Measurements from ENCODE around the gene FARP2. TPM values are rescaled to one million over a fixed set of nuclear protein-coding genes. Genes with fewer than 3 reads are reported as not detected.

The FARP2 gene
- total RNA-seq, 1 experiment from 2014 or later, result 59.0 TPM

DNA sequence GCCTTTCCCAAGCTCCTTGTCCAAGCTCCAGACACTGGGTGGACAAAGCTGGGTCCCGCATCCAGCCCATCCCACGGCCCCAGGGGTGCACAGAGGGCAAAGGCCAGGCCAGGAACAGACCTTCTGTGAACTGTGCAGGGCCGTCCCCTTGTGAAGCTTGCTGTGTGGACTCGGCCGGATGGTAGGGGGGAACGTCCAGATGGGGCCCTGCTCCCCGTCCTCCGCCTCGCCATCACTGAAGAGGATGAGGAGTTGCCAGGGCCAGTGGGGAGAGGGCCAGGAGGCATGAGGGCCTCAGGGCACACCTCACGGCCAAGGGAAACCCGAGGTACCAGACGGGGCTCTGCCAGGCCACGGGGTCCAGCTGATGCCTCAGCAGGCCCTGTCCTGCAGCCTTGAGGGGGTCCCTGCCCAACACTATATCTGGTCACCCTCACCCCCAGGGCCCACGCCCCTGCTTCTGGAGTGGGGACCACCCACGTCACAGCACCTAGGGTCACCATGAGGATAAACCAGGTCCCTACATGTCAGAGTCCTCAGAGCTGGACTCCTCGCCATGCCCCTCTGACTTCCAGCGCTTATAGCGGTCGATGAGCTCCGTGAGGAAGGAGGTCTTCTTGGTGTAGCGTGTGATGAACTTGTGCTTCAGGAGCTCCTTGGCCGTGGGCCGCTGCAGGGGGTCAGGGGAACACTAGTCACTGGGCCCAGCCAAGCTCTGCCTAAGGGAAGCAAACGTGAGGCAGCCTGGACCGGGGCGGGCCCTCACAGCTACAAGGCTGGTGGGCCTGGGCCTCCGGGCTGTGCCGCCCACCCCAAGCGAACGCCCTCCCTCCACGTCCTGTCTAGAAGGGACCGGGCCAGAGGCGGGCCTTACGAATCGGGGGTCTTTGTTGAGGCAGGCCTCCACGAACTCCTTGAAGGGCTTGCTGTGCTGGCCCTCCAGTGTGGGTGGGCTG, 142.3 kb downstream of the FARP2 start:
- H3K36me3 Mint-ChIP-seq (ENCODE audit: insufficient read depth, unreplicated experiment), result peaks cover 59% of the 10 kb centered on the region
- no peaks in the 10 kb centered on the region for H3K27me3 Mint-ChIP-seq (ENCODE audit: unreplicated experiment)
- H3K4me3 Mint-ChIP-seq (ENCODE audit: low read depth, unreplicated experiment), result no peak overlapping the region
- no peak for DNase-seq
- no peak overlapping the region for H3K27ac Mint-ChIP-seq (ENCODE audit: unreplicated experiment)
- TF ChIP-seq, protein P1, sequence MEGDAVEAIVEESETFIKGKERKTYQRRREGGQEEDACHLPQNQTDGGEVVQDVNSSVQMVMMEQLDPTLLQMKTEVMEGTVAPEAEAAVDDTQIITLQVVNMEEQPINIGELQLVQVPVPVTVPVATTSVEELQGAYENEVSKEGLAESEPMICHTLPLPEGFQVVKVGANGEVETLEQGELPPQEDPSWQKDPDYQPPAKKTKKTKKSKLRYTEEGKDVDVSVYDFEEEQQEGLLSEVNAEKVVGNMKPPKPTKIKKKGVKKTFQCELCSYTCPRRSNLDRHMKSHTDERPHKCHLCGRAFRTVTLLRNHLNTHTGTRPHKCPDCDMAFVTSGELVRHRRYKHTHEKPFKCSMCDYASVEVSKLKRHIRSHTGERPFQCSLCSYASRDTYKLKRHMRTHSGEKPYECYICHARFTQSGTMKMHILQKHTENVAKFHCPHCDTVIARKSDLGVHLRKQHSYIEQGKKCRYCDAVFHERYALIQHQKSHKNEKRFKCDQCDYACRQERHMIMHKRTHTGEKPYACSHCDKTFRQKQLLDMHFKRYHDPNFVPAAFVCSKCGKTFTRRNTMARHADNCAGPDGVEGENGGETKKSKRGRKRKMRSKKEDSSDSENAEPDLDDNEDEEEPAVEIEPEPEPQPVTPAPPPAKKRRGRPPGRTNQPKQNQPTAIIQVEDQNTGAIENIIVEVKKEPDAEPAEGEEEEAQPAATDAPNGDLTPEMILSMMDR (IDR thresholded peaks at IDR 0.05; ENCODE audit: unreplicated experiment), result no peak
- CTCF ChIA-PET, result no interaction called here
- H3K4me1 Mint-ChIP-seq (ENCODE audit: low read depth, unreplicated experiment), result no peaks in the 10 kb centered on the region
- intact Hi-C loops (cut with micrococcal nuclease; ENCODE audit: unreplicated experiment), result no loop called here
- BruUV-seq (replicated peaks), result no TSS peak
- H3K9me3 Mint-ChIP-seq (ENCODE audit: low read depth, unreplicated experiment), result no peaks in the 10 kb centered on the region

DNA sequence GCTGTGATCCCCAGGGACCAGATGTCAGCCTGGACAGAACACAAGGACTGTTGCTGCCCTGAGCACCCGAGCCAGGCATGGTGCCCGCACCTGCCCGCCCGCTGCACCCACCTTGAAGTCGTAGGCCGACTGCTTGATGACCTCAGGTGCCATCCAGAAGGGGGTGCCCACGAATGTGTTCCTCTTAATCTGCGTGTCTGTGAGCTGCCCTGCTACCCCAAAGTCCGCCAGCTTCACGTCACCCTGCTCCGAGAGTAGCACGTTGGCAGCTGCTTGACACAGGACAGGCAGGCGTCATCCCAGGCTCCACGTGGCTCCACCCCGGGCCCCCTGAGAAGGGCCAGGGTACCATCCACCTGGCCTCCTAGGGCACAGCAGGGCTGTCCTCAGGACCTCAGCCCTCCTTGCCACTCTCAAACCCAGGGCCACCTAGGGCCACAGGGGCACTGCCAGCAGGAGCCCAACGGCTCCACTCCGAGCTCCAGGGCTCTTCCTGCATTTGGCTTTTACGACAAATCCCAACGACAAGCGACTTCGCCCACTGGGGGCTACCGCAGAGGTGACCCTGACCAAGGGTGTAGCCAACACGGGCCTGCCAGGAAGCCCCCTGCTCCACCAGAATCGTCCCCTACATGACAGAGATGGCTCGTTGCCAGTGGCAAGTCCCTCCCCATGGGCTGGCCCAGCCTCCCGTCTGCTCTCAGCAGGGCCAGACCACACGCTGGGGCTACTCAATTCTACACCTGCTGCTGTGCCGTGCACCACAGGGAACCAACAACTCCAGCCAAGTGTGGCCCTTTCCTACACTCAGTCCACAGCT, 143.3 kb downstream of the FARP2 start:
- Mint-ChIP-seq H3K4me3 (ENCODE audit: low read depth, unreplicated experiment) (no peak overlapping the region), H3K27ac (ENCODE audit: unreplicated experiment) (no peak overlapping the region), H3K36me3 (ENCODE audit: insufficient read depth, unreplicated experiment) (peaks cover 53% of the 10 kb centered on the region), H3K9me3 (ENCODE audit: low read depth, unreplicated experiment) (no peaks in the 10 kb centered on the region), H3K4me1 (ENCODE audit: low read depth, unreplicated experiment) (no peaks in the 10 kb centered on the region), H3K27me3 (ENCODE audit: unreplicated experiment) (no peaks in the 10 kb centered on the region)
- CTCF ChIA-PET, result no interaction called here
- DNase-seq, result no peak
- intact Hi-C loops (cut with micrococcal nuclease; ENCODE audit: unreplicated experiment), result no loop called here
- BruUV-seq (replicated peaks), result no TSS peak
- TF ChIP-seq, protein P1 (IDR thresholded peaks at IDR 0.05; ENCODE audit: unreplicated experiment), result no peak

- TF ChIP-seq, protein P1 (IDR thresholded peaks at IDR 0.05; ENCODE audit: unreplicated experiment), result no peak
- intact Hi-C loops (cut with micrococcal nuclease; ENCODE audit: unreplicated experiment), result no loop called here
- Mint-ChIP-seq H3K36me3 (ENCODE audit: insufficient read depth, unreplicated experiment) (peaks cover 54% of the 10 kb centered on the region), H3K27ac (ENCODE audit: unreplicated experiment) (no peak overlapping the region), H3K27me3 (ENCODE audit: unreplicated experiment) (no peaks in the 10 kb centered on the region), H3K4me3 (ENCODE audit: low read depth, unreplicated experiment) (no peak overlapping the region), H3K4me1 (ENCODE audit: low read depth, unreplicated experiment) (peaks cover 1% of the 10 kb centered on the region), H3K9me3 (ENCODE audit: low read depth, unreplicated experiment) (no peaks in the 10 kb centered on the region)
- CTCF ChIA-PET, result no interaction called here
- BruUV-seq (replicated peaks), result no TSS peak
- DNase-seq, result no peak
Measured at GRCh38 chr2:241500016-241500415, 143.9 kb downstream of the FARP2 start.

GRCh38 chr2:241500431-241500975, 144.4 kb downstream of the FARP2 start:
- Mint-ChIP-seq H3K9me3 (ENCODE audit: low read depth, unreplicated experiment) (no peaks in the 10 kb centered on the region), H3K27ac (ENCODE audit: unreplicated experiment) (no peak overlapping the region), H3K4me1 (ENCODE audit: low read depth, unreplicated experiment) (peaks cover 6% of the 10 kb centered on the region), H3K27me3 (ENCODE audit: unreplicated experiment) (no peaks in the 10 kb centered on the region), H3K36me3 (ENCODE audit: insufficient read depth, unreplicated experiment) (peaks cover 59% of the 10 kb centered on the region), H3K4me3 (ENCODE audit: low read depth, unreplicated experiment) (no peak overlapping the region)
- CTCF ChIA-PET, result no interaction called here
- DNase-seq, result no peak
- no TSS peak for BruUV-seq (replicated peaks)
- TF ChIP-seq, protein P1 (IDR thresholded peaks at IDR 0.05; ENCODE audit: unreplicated experiment), result no peak
- intact Hi-C loops (cut with micrococcal nuclease; ENCODE audit: unreplicated experiment), result no loop called here

Measured in Calu3 (cell line).